Measurements from ENCODE around the gene TSPAN10. TPM values are rescaled to one million over a fixed set of nuclear protein-coding genes. Genes with fewer than 3 reads are reported as not detected.

Gene TSPAN10
- total RNA-seq, 1 donor from 2014 or later: 0.53 TPM

GRCh38 chr17:81652906-81653771 lies 16.1 kb downstream of the TSPAN10 start:
- DNase-seq (ENCODE audit: low read depth) (no peak), FAIRE-seq (no peak)
- no peak overlapping the region for H3K4me3 ChIP-seq (ENCODE audit: low read depth, low read length)
- peaks cover 5% of the 10 kb centered on the region for H3K27me3 ChIP-seq (ENCODE audit: control insufficient read depth, insufficient read depth, low read length)
- TF ChIP-seq, protein P1, sequence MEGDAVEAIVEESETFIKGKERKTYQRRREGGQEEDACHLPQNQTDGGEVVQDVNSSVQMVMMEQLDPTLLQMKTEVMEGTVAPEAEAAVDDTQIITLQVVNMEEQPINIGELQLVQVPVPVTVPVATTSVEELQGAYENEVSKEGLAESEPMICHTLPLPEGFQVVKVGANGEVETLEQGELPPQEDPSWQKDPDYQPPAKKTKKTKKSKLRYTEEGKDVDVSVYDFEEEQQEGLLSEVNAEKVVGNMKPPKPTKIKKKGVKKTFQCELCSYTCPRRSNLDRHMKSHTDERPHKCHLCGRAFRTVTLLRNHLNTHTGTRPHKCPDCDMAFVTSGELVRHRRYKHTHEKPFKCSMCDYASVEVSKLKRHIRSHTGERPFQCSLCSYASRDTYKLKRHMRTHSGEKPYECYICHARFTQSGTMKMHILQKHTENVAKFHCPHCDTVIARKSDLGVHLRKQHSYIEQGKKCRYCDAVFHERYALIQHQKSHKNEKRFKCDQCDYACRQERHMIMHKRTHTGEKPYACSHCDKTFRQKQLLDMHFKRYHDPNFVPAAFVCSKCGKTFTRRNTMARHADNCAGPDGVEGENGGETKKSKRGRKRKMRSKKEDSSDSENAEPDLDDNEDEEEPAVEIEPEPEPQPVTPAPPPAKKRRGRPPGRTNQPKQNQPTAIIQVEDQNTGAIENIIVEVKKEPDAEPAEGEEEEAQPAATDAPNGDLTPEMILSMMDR (IDR thresholded peaks at IDR 0.05; ENCODE audit: insufficient read depth, low read length, severe bottlenecking): no peak
- no peaks in the 10 kb centered on the region for H3K36me3 ChIP-seq (ENCODE audit: control insufficient read depth, insufficient read depth, low read length)

- no peaks in the 10 kb centered on the region for H3K36me3 ChIP-seq (ENCODE audit: control insufficient read depth, insufficient read depth, low read length)
- no peaks in the 10 kb centered on the region for H3K27me3 ChIP-seq (ENCODE audit: control insufficient read depth, insufficient read depth, low read length)
- no peak for FAIRE-seq
- H3K4me3 ChIP-seq (ENCODE audit: low read depth, low read length): no peak overlapping the region
- TF ChIP-seq, protein P1 (IDR thresholded peaks at IDR 0.05; ENCODE audit: insufficient read depth, low read length, severe bottlenecking): no peak
- DNase-seq (ENCODE audit: low read depth): no peak
Measured at GRCh38 chr17:81655378-81656117, 18.6 kb downstream of the TSPAN10 start.

- no peak within 1 kb of the TSS for H3K4me3 ChIP-seq (ENCODE audit: low read depth, low read length)
- FAIRE-seq (no peak), DNase-seq (ENCODE audit: low read depth) (no peak)
- no peaks in the 10 kb centered on the region for H3K36me3 ChIP-seq (ENCODE audit: control insufficient read depth, insufficient read depth, low read length)
- H3K27me3 ChIP-seq (ENCODE audit: control insufficient read depth, insufficient read depth, low read length): no peaks in the 10 kb centered on the region
- TF ChIP-seq, protein P1 (IDR thresholded peaks at IDR 0.05; ENCODE audit: insufficient read depth, low read length, severe bottlenecking): no peak
Measured at GRCh38 chr17:81656118-81656743, 19.2 kb downstream of the TSPAN10 start, which contains the start of gene PDE6G. Gene PDE6G (minus strand): TSS chr17:81656542. CDS start chr17:81653305, 3,237 bp downstream.

DNA sequence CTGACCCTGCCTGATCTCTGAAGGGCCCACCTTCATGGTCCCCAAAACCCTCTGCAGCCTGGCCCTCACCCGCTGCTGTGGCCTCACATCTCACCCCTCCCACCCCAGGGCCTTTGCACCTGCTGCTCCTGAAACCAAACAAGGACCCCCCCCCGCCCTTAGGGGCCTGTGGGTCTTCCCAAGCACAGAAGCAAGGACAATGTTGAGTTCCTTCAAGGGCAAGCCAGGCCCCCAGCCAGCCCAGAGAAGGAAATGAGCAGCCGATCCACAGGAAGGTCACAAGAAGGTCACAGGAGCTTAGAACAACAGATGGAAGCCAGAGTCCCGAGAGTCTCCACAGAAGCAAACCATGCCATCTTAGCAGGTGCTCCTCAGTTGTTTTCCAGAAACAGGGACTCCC lies 19.8 kb downstream of the TSPAN10 start:
- no peak for FAIRE-seq
- H3K36me3 ChIP-seq (ENCODE audit: control insufficient read depth, insufficient read depth, low read length): no peaks in the 10 kb centered on the region
- no peak for DNase-seq (ENCODE audit: low read depth)
- H3K27me3 ChIP-seq (ENCODE audit: control insufficient read depth, insufficient read depth, low read length): no peaks in the 10 kb centered on the region
- no peak overlapping the region for H3K4me3 ChIP-seq (ENCODE audit: low read depth, low read length)
- TF ChIP-seq, protein P1 (IDR thresholded peaks at IDR 0.05; ENCODE audit: insufficient read depth, low read length, severe bottlenecking): no peak

GRCh38 chr17:81659038-81659437 lies 22.0 kb downstream of the TSPAN10 start:
- DNase-seq (ENCODE audit: low read depth) (no peak), FAIRE-seq (no peak)
- Histone ChIP-seq H3K27me3 (ENCODE audit: control insufficient read depth, insufficient read depth, low read length) (no peaks in the 10 kb centered on the region), H3K4me3 (ENCODE audit: low read depth, low read length) (no peak overlapping the region), H3K36me3 (ENCODE audit: control insufficient read depth, insufficient read depth, low read length) (peaks cover under 1% of the 10 kb centered on the region)
- TF ChIP-seq, protein P1 (IDR thresholded peaks at IDR 0.05; ENCODE audit: insufficient read depth, low read length, severe bottlenecking): no peak

Data from bronchial epithelial cell (primary cell).